ENCODE measurements around the gene MESP1. TPM values are rescaled to one million over a fixed set of nuclear protein-coding genes. Genes with fewer than 3 reads are reported as not detected.

The MESP1 gene
- total RNA-seq, 2 experiments from 2014 or later: 0.22 TPM; not detected in 1

GRCh38 chr15:89770041-89770440, 19.0 kb upstream of the MESP1 start:
- ChIA-PET POLR2A (no interaction called here), CTCF (interaction anchor here (0.8 kb wide), 1 partner anchor 11 kb away, joined by 3 read pairs; no protein-coding TSS in a partner anchor)
- intact Hi-C loops (cut with DNase I, micrococcal nuclease): no loop called here
- ATAC-seq (ENCODE audit: poor library complexity): no peak
- Mint-ChIP-seq H3K4me1 (ENCODE audit: low read depth) (no peaks in the 10 kb centered on the region), H3K36me3 (ENCODE audit: low read depth) (no peaks in the 10 kb centered on the region), H3K27ac (no peak overlapping the region), H3K9me3 (no peaks in the 10 kb centered on the region), H3K27me3 (peaks cover 8% of the 10 kb centered on the region), H3K4me3 (no peak overlapping the region)
- Histone ChIP-seq H3K9me3 (ENCODE audit: control insufficient read depth in 1 of 2, insufficient read depth in 1 of 2, low read length in 2 of 2) (no peaks in the 10 kb centered on the region), H3K4me1 (ENCODE audit: insufficient read depth, low read length) (no peaks in the 10 kb centered on the region), H3K36me3 (ENCODE audit: insufficient read depth, low read length) (no peaks in the 10 kb centered on the region), H3K4me3 (ENCODE audit: low read length) (no peak overlapping the region), H3K27me3 (ENCODE audit: control insufficient read depth in 1 of 2, insufficient read depth in 2 of 2, low read length in 2 of 2) (no peaks in the 10 kb centered on the region), H3K27ac (ENCODE audit: low read depth in 1 of 2, low read length in 2 of 2) (no peak overlapping the region)
- no peak for TF ChIP-seq CTCF (IDR thresholded peaks at IDR 0.05)
- no peak for DNase-seq

- H3K27ac ChIP-seq (ENCODE audit: low read depth in 1 of 2, low read length in 2 of 2): no peak overlapping the region
- H3K36me3 ChIP-seq (ENCODE audit: insufficient read depth, low read length): no peaks in the 10 kb centered on the region
- H3K4me3 ChIP-seq (ENCODE audit: low read length): no peak overlapping the region
- ChIA-PET POLR2A (no interaction called here), CTCF (no interaction called here)
- Mint-ChIP-seq H3K9me3 (no peaks in the 10 kb centered on the region), H3K4me3 (no peak overlapping the region), H3K4me1 (ENCODE audit: low read depth) (no peaks in the 10 kb centered on the region), H3K27ac (no peak overlapping the region), H3K27me3 (peaks cover 5% of the 10 kb centered on the region), H3K36me3 (ENCODE audit: low read depth) (no peaks in the 10 kb centered on the region)
- no peak for ATAC-seq (ENCODE audit: poor library complexity)
- no peak for TF ChIP-seq CTCF (IDR thresholded peaks at IDR 0.05)
- H3K27me3 ChIP-seq (ENCODE audit: control insufficient read depth in 1 of 2, insufficient read depth in 2 of 2, low read length in 2 of 2): no peaks in the 10 kb centered on the region
- intact Hi-C loops (cut with DNase I, micrococcal nuclease): no loop called here
- H3K4me1 ChIP-seq (ENCODE audit: insufficient read depth, low read length): no peaks in the 10 kb centered on the region
- H3K9me3 ChIP-seq (ENCODE audit: control insufficient read depth in 1 of 2, insufficient read depth in 1 of 2, low read length in 2 of 2): no peaks in the 10 kb centered on the region
- DNase-seq: no peak
Measured at GRCh38 chr15:89769366-89769765, 18.3 kb upstream of the MESP1 start.

- CTCF ChIA-PET: no interaction called here
- H3K27ac Mint-ChIP-seq: no peak overlapping the region
- H3K9me3 Mint-ChIP-seq: no peaks in the 10 kb centered on the region
- ATAC-seq (ENCODE audit: poor library complexity): no peak
- Histone ChIP-seq H3K4me3 (ENCODE audit: low read length) (no peak overlapping the region), H3K9me3 (ENCODE audit: control insufficient read depth in 1 of 2, insufficient read depth in 1 of 2, low read length in 2 of 2) (no peaks in the 10 kb centered on the region), H3K27ac (ENCODE audit: low read depth in 1 of 2, low read length in 2 of 2) (no peak overlapping the region), H3K36me3 (ENCODE audit: insufficient read depth, low read length) (no peaks in the 10 kb centered on the region), H3K4me1 (ENCODE audit: insufficient read depth, low read length) (no peaks in the 10 kb centered on the region), H3K27me3 (ENCODE audit: control insufficient read depth in 1 of 2, insufficient read depth in 2 of 2, low read length in 2 of 2) (no peaks in the 10 kb centered on the region)
- no peaks in the 10 kb centered on the region for H3K27me3 Mint-ChIP-seq
- no peaks in the 10 kb centered on the region for H3K36me3 Mint-ChIP-seq (ENCODE audit: low read depth)
- POLR2A ChIA-PET: no interaction called here
- no peak for TF ChIP-seq CTCF (IDR thresholded peaks at IDR 0.05)
- intact Hi-C loops (cut with DNase I, micrococcal nuclease): no loop called here
- H3K4me3 Mint-ChIP-seq: no peak overlapping the region
- no peak for DNase-seq
- H3K4me1 Mint-ChIP-seq (ENCODE audit: low read depth): no peaks in the 10 kb centered on the region
Measured at GRCh38 chr15:89768071-89768500, 17.0 kb upstream of the MESP1 start.

Measured in CD4-positive, alpha-beta T cell (primary cell).